ENCODE measurements around the gene DNASE1L3.

GRCh38 chr3:58204720-58205119 is 6.1 kb downstream of the DNASE1L3 start:
- TF ChIP-seq CTCF (IDR thresholded peaks at IDR 0.05) (no peak), EP300 (IDR thresholded peaks at IDR 0.05) (no peak), POLR2A (IDR thresholded peaks at IDR 0.05; ENCODE audit: low read depth) (no peak), POLR2AphosphoS5 (IDR thresholded peaks at IDR 0.05) (no peak)

All from esophagus muscularis mucosa (tissue), 4 donors.